B cell (primary cell): ENCODE measurements around the gene HDHD5. TPM values are rescaled to one million over a fixed set of nuclear protein-coding genes. Genes with fewer than 3 reads are reported as not detected.
"Not testable (repeated sequence)": the region's sequence is repeated elsewhere in the genome, so short reads cannot be mapped to it uniquely, and the experiment has no call there.

ENCODE experiments used
- ATAC-seq: fragments of 200-7000 bp; cut with Tn5 transposase; one replicate; pipeline ENCODE4 v1.10.0; 2021; ENCODE audit warnings: low read depth, mild to moderate bottlenecking, moderate number of reproducible peaks, moderate library complexity
- CTCF ChIA-PET: fragments of 350-600 bp; sonication (Branson Sonifier 250); formaldehyde crosslinking; loops from one replicate; lab custom pipeline; 2021; ENCODE audit warnings: antibody characterized with exemption, inconsistent platforms; lab: Charles Lee
- POLR2A ChIA-PET: fragments of 350-600 bp; sonication (Branson Sonifier 250); formaldehyde crosslinking; loops from one replicate; lab custom pipeline; 2021; ENCODE audit warnings: antibody characterized with exemption; lab: Charles Lee
- DNase-seq: peaks from one replicate; pipeline ENCODE4 v3.0.0; 2013
- H2AFZ ChIP-seq: 2 replicates; pipeline ENCODE4 v1.6.1; 2012; ENCODE audit warnings: mild to moderate bottlenecking, low read depth, low read length; ENCODE audit not compliant: insufficient read depth, poor library complexity, severe bottlenecking
- H3K27ac ChIP-seq, 2 donors: 1 replicate in 1 of 2; 2 replicates in 1 of 2; pipeline ENCODE4 v1.5.1; 2012 to 2013; ENCODE audit warnings: low read length in 2 of 2, mild to moderate bottlenecking in 2 of 2, moderate library complexity in 1 of 2
- H3K27me3 ChIP-seq, 4 experiments: fragments of 200-600 bp in 1 of 4; sonication (generic) in 1 of 4; replicated peaks in 1 of 4; 1 replicate in 2 of 4; 2 replicates in 2 of 4; pipeline versions ENCODE4 v1.6.1 to v1.7.0; 2013 to 2016; ENCODE audit warnings: low read length in 3 of 4, mild to moderate bottlenecking in 2 of 4, mixed read lengths in 1 of 4, moderate library complexity in 1 of 4; ENCODE audit not compliant: insufficient read depth in 4 of 4, control insufficient read depth in 3 of 4; ENCODE audit errors: control extremely low read depth in 1 of 4
- H3K36me3 ChIP-seq, 2 experiments: replicated peaks in 1 of 2; 1 replicate in 1 of 2; 2 replicates in 1 of 2; pipeline versions ENCODE4 v1.6.1 to v1.7.1; 2013; ENCODE audit warnings: low read length in 1 of 2; ENCODE audit not compliant: insufficient read depth in 2 of 2, control insufficient read depth in 1 of 2; ENCODE audit errors: control extremely low read depth in 1 of 2, extremely low read depth in 1 of 2
- H3K4me1 ChIP-seq, 2 donors: fragments of 200-600 bp in 1 of 2; sonication (generic) in 1 of 2; 1 replicate in 1 of 2; 2 replicates in 1 of 2; pipeline versions ENCODE4 v1.5.1 to v1.6.1; 2013 to 2017; ENCODE audit warnings: low read length in 2 of 2; ENCODE audit not compliant: control insufficient read depth in 2 of 2, insufficient read depth in 2 of 2
- H3K4me2 ChIP-seq: replicated peaks from 2 replicates; pipeline ENCODE3; 2012; ENCODE audit warnings: mild to moderate bottlenecking, low read depth, low read length; ENCODE audit not compliant: poor library complexity, severe bottlenecking
- H3K4me3 ChIP-seq, 5 experiments: fragments of 200-600 bp in 1 of 5; sonication (generic) in 1 of 5; 1 replicate in 3 of 5; 2 replicates in 2 of 5; pipeline versions ENCODE4 v1.5.1 to v1.7.0; 2011 to 2016; ENCODE audit warnings: low read length in 4 of 5, mild to moderate bottlenecking in 4 of 5, low read depth in 2 of 5, control low read depth in 1 of 5, moderate library complexity in 1 of 5; ENCODE audit not compliant: insufficient read depth in 1 of 5; ENCODE audit errors: control extremely low read depth in 1 of 5, extremely low read depth in 1 of 5
- H3K79me2 ChIP-seq: fragments of 200-600 bp; sonication (generic); one replicate; pipeline ENCODE4 v1.6.0; 2016; ENCODE audit warnings: low read length; ENCODE audit not compliant: control insufficient read depth, insufficient read depth
- H3K9ac ChIP-seq: fragments of 200-600 bp; sonication (generic); 2 replicates; pipeline ENCODE4 v1.6.1; 2017; ENCODE audit warnings: mild to moderate bottlenecking, low read length, moderate library complexity
- H3K9me3 ChIP-seq, 3 donors: one replicate each; pipeline versions ENCODE4 v1.6.1 to v1.7.1; 2013; ENCODE audit warnings: low read length in 2 of 3; ENCODE audit not compliant: control insufficient read depth in 2 of 3, insufficient read depth in 1 of 3; ENCODE audit errors: control extremely low read depth in 1 of 3
- H4K20me1 ChIP-seq: 2 replicates; pipeline ENCODE4 v1.6.0; 2012; ENCODE audit warnings: mild to moderate bottlenecking, low read length; ENCODE audit not compliant: insufficient read depth, control insufficient read depth, poor library complexity, severe bottlenecking
- H3K27ac Mint-ChIP-seq: one replicate; pipeline ENCODE4 v1.8.0; 2021; ENCODE audit warnings: mixed read lengths
- H3K27me3 Mint-ChIP-seq: one replicate; pipeline ENCODE4 v1.8.0; 2021; ENCODE audit warnings: mixed read lengths
- H3K4me1 Mint-ChIP-seq: one replicate; pipeline ENCODE4 v1.8.0; 2021; ENCODE audit warnings: mixed read lengths
- H3K4me3 Mint-ChIP-seq: one replicate; pipeline ENCODE4 v1.8.0; 2021; ENCODE audit warnings: mixed read lengths
- H3K9me3 Mint-ChIP-seq: one replicate; pipeline ENCODE4 v1.8.0; 2022; ENCODE audit warnings: mixed read lengths; ENCODE audit not compliant: insufficient read depth
- EZH2 ChIP-seq: IDR thresholded peaks from 2 replicates; pipeline ENCODE4 v1.6.1; 2012; ENCODE audit warnings: borderline replicate concordance, low read depth, mild to moderate bottlenecking, moderate library complexity, low read length; ENCODE audit not compliant: insufficient read depth, poor library complexity, severe bottlenecking
- WGBS: methylation state at CpG from one replicate; pipeline ENCODE4 v1.1.5; 2013; ENCODE audit warnings: missing lambda C conversion rate; ENCODE audit not compliant: insufficient coverage; 5-methylcytosine and 5-hydroxymethylcytosine counted together
- intact Hi-C: fragments of 100-400 bp; cut with micrococcal nuclease; formaldehyde crosslinking; loops from one replicate; pipeline ENCODE4 v1.10.0; 2022
- polyA plus RNA-seq: library from polyadenylated mRNA; depleted of rRNA; stranded (reverse); fragments of >200 nt; gene quantifications from 2 replicates; pipeline ENCODE4 v1.2.3, GENCODE V29; 2012
- total RNA-seq, 2 donors: library from RNA; stranded (reverse); fragments of 120-200 nt in 1 of 2; gene quantifications; 1 replicate in 1 of 2; 2 replicates in 1 of 2; pipeline versions ENCODE4 v1.2.3 to v1.2.4, GENCODE V29; 2013 to 2022
- TF ChIP-seq, protein P1 (sequence below): fragments of 200-600 bp; IDR thresholded peaks from one replicate; pipeline ENCODE4 v1.8.0; 2022; ENCODE audit warnings: antibody characterized with exemption, mild to moderate bottlenecking

HDHD5 gene
- total and polyA plus RNA-seq, 2 donors (not counting 1 experiment from before 2014, with no cell fraction given), result 17.7 to 37.7 TPM

DNA sequence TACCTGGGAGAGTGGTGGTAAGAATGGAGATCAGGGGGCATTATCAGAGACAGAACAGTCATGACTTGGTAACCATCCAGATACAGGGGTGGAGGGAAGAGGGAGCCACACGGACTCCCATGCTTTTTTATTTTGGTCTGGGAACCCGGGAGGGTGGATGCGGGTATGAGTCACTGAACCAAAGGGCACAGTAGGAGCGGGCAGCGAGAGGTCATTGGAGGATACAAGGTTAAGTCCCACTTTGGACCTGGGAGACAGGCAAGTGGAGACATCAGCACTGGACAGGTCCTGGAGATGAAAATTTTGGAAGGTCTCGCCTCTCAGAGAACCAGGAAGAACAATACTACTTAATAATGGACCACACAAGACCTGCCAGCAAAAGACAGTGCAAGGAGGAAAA lies 6.7 kb downstream of the HDHD5 start:
- Histone ChIP-seq H3K9me3 (no peaks in the 10 kb centered on the region), H3K9ac (no peak overlapping the region), H3K4me3 (no peak overlapping the region), H3K79me2 (peaks cover 49% of the 10 kb centered on the region), H2AFZ (no peak overlapping the region), H3K27me3 (no peaks in the 10 kb centered on the region), H3K36me3 (peaks cover 2 to 19% of the 10 kb centered on the region in 2 experiments), H3K4me2 (no peak overlapping the region), H3K27ac (no peak overlapping the region), H4K20me1 (peaks cover 39% of the 10 kb centered on the region), H3K4me1 (peaks cover 0 to 2% of the 10 kb centered on the region in 2 donors)
- H3K4me1 Mint-ChIP-seq, result peaks cover 17% of the 10 kb centered on the region
- no peak overlapping the region for H3K4me3 Mint-ChIP-seq
- no peaks in the 10 kb centered on the region for H3K9me3 Mint-ChIP-seq
- ATAC-seq (no peak), DNase-seq (no peak)
- POLR2A ChIA-PET, result no interaction called here
- intact Hi-C loops, result no loop called here
- WGBS, result 92% methylated on average over 5 of the region's 6 CpGs
- no peaks in the 10 kb centered on the region for H3K27me3 Mint-ChIP-seq
- CTCF ChIA-PET, result no interaction called here
- no peak for TF ChIP-seq EZH2
- TF ChIP-seq, protein P1, sequence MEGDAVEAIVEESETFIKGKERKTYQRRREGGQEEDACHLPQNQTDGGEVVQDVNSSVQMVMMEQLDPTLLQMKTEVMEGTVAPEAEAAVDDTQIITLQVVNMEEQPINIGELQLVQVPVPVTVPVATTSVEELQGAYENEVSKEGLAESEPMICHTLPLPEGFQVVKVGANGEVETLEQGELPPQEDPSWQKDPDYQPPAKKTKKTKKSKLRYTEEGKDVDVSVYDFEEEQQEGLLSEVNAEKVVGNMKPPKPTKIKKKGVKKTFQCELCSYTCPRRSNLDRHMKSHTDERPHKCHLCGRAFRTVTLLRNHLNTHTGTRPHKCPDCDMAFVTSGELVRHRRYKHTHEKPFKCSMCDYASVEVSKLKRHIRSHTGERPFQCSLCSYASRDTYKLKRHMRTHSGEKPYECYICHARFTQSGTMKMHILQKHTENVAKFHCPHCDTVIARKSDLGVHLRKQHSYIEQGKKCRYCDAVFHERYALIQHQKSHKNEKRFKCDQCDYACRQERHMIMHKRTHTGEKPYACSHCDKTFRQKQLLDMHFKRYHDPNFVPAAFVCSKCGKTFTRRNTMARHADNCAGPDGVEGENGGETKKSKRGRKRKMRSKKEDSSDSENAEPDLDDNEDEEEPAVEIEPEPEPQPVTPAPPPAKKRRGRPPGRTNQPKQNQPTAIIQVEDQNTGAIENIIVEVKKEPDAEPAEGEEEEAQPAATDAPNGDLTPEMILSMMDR, result no peak
- no peak overlapping the region for H3K27ac Mint-ChIP-seq

DNA sequence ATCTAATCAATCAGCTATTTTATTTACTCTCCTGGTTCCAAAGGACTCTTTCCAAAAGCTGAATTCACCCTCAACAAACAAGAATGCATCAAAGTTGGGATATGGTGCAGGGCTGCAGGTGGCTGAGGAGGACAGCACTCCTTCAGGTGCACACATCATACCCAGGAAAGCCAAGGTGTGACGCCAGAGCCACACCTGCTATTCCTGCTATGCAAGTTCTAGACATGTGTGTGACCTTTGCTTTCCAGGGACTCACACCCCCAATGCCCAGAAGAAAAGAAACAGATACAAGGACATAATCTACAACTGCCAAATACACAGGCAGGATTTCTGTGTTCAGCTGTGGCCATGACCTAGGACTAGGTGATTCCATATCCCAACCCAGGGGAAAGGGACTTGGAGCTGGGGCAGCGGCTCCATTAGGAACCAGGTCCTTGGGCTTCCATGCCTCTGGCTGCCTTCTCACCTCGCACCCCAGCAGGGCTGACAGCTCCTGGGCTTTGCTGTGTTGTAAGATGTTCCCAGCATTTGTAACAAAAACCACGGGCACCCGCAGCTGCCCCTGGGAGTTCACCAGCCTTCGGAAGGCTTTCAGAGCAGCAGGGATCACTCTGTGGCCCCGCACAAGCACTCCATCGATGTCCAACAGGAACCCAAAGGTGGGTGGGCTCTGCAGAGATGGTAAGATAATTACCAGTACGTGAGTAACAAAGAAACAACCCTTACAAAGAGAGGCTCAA lies 9.8 kb downstream of the HDHD5 start:
- Histone ChIP-seq H3K4me1 (no peaks in the 10 kb centered on the region), H3K9me3 (no peaks in the 10 kb centered on the region), H3K27me3 (no peaks in the 10 kb centered on the region), H3K4me2 (no peak overlapping the region), H3K27ac (no peak overlapping the region), H3K4me3 (no peak overlapping the region), H3K36me3 (peaks cover 2 to 19% of the 10 kb centered on the region in 2 experiments), H3K9ac (no peak overlapping the region), H2AFZ (no peak overlapping the region), H3K79me2 (peaks cover 29% of the 10 kb centered on the region), H4K20me1 (peaks cover 27% of the 10 kb centered on the region)
- ATAC-seq (no peak), DNase-seq (no peak)
- POLR2A ChIA-PET, result interaction anchor here (1.0 kb wide), 1 partner anchor 12 kb away, joined by 4 read pairs; no protein-coding TSS in a partner anchor
- no peak overlapping the region for H3K27ac Mint-ChIP-seq
- H3K4me1 Mint-ChIP-seq, result peaks cover 5% of the 10 kb centered on the region
- intact Hi-C loops, result no loop called here
- no peaks in the 10 kb centered on the region for H3K9me3 Mint-ChIP-seq
- no peak overlapping the region for H3K4me3 Mint-ChIP-seq
- CTCF ChIA-PET, result no interaction called here
- H3K27me3 Mint-ChIP-seq, result no peaks in the 10 kb centered on the region
- TF ChIP-seq EZH2, result no peak
- TF ChIP-seq, protein P1, result no peak
- WGBS, result 91% methylated on average over 7 of the region's 9 CpGs

- H3K27ac ChIP-seq, H3K4me2 ChIP-seq, POLR2A ChIA-PET, H3K4me1 Mint-ChIP-seq, H3K27me3 ChIP-seq, H3K9me3 Mint-ChIP-seq, H3K9me3 ChIP-seq, DNase-seq, intact Hi-C loops, H3K27ac Mint-ChIP-seq, H3K27me3 Mint-ChIP-seq, H2AFZ ChIP-seq, H3K9ac ChIP-seq, H3K4me1 ChIP-seq, ATAC-seq, H3K4me3 ChIP-seq, H3K4me3 Mint-ChIP-seq: not testable (repeated sequence)
- Histone ChIP-seq H3K36me3 (peaks cover 0 to 36% of the 10 kb centered on the region in 2 experiments), H4K20me1 (peaks cover 20% of the 10 kb centered on the region), H3K79me2 (peaks cover 18% of the 10 kb centered on the region)
- CTCF ChIA-PET, result interaction anchor here (0.6 kb wide), 1 partner anchor 288 kb away, joined by 3 read pairs; no protein-coding TSS in a partner anchor
- WGBS, result 98% methylated on average over 30 of the region's 30 CpGs
Measured at GRCh38 chr22:17147458-17147857, 11.6 kb downstream of the HDHD5 start.
